GM06990 (cell line): ENCODE data around the gene RHCG.

Experiments
- DNase-seq: peaks from one replicate; pipeline ENCODE4 v3.0.0-alpha.2; 2011; ENCODE audit not compliant: insufficient read length; ENCODE audit errors: extremely low read depth
- H3K27me3 ChIP-seq: replicated peaks from 2 replicates; pipeline ENCODE4 v1.6.0; 2011; ENCODE audit warnings: low read length; ENCODE audit not compliant: control insufficient read depth, insufficient read depth
- H3K36me3 ChIP-seq: 2 replicates; pipeline ENCODE4 v1.5.1; 2011; ENCODE audit warnings: low read length; ENCODE audit not compliant: control insufficient read depth, insufficient read depth
- H3K4me3 ChIP-seq: replicated peaks from 2 replicates; pipeline ENCODE4 v1.5.1; 2011; ENCODE audit warnings: low read depth, mild to moderate bottlenecking, control low read depth, low read length
- TF ChIP-seq, protein P1 (sequence below): IDR thresholded peaks from 2 replicates; pipeline ENCODE4 v1.5.1; 2011; ENCODE audit warnings: low read length, control low read depth, mild to moderate bottlenecking, inconsistent platforms; ENCODE audit not compliant: insufficient read depth, poor library complexity, severe bottlenecking

RHCG gene

DNA sequence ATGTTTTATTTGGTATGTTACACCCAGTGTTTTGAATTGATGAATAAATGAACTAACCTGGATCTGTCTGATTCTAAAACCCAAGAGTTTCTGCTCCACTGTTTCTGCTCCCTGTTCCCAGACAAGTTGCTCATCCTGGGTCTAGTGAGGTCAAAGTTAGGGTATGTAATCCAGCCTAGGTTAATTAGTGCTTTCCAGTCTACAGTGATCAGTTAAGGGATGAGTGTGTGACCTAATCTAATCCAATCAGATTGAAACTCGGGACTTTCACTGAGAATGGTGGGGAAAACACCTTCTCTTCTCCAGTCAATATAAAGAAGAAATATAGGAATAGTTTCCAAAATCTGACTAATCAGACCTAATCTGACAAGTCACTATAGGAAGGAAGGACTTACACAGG, 27.8 kb upstream of the RHCG start:
- no peak for DNase-seq
- TF ChIP-seq, protein P1, sequence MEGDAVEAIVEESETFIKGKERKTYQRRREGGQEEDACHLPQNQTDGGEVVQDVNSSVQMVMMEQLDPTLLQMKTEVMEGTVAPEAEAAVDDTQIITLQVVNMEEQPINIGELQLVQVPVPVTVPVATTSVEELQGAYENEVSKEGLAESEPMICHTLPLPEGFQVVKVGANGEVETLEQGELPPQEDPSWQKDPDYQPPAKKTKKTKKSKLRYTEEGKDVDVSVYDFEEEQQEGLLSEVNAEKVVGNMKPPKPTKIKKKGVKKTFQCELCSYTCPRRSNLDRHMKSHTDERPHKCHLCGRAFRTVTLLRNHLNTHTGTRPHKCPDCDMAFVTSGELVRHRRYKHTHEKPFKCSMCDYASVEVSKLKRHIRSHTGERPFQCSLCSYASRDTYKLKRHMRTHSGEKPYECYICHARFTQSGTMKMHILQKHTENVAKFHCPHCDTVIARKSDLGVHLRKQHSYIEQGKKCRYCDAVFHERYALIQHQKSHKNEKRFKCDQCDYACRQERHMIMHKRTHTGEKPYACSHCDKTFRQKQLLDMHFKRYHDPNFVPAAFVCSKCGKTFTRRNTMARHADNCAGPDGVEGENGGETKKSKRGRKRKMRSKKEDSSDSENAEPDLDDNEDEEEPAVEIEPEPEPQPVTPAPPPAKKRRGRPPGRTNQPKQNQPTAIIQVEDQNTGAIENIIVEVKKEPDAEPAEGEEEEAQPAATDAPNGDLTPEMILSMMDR, result no peak
- Histone ChIP-seq H3K4me3 (no peak overlapping the region), H3K36me3 (no peaks in the 10 kb centered on the region), H3K27me3 (no peaks in the 10 kb centered on the region)

DNA sequence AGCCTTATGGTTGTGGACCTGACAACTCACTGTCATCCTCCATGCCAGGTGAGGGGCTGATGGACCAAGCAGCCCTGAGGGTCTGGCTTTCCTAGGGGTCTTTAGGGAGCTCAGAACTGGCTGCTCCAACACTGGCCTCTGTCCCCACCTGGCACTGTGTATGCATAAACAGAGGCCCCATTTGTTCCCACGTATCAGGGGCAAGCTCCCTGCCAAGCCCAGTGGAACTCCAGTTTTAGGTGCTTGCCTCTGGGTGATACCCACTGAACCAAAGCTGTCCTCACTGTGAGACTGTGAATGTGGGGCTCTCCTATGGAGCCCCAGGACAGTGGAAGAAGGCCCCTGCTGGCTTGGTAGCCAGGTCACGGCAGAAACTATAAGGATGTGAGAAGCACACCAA, 26.7 kb upstream of the RHCG start:
- no peak for DNase-seq
- H3K4me3 ChIP-seq, result no peak overlapping the region
- no peaks in the 10 kb centered on the region for H3K36me3 ChIP-seq
- TF ChIP-seq, protein P1, result no peak
- H3K27me3 ChIP-seq, result no peaks in the 10 kb centered on the region

DNA sequence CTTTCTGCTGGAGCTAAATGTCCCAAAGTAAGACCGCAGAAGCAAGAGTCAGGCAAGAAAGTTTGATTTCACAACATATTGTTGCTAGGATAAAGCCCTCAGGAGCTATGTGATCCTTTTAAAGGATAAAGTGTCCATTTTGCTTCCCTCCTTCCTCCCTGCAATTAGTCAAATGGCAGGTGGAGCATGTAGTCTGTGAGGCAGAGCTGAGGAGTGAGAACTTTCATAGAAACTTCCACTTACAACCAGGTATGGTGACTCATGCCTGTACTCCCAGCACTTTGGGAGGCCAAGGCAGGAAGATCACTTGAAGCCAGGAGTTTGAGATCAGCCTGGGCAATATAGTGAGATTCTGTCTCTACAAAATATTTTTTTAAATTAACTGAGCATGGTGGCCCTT, 25.2 kb upstream of the RHCG start:
- no peak for DNase-seq
- Histone ChIP-seq H3K36me3 (no peaks in the 10 kb centered on the region), H3K4me3 (no peak overlapping the region), H3K27me3 (no peaks in the 10 kb centered on the region)
- TF ChIP-seq, protein P1, result no peak

DNA sequence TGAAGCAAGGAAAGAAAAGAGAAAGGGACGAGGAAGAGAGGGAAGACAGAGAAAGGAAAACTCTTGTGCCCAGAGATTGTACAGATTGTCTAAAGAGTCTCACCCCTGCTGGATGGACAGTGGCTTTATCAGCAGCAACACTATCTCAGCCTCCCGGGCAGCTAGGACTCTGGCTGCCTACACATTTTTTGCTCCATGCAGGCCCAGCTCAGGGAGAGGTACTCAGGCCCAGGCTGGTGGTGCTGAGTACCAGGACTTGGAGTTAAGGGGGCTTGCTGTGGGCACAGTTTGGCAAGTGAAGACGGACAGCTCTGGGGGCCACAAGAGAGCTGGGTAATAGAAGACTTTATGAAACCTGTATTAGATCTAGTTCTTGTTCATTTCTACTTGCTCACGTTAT, 19.1 kb upstream of the RHCG start:
- TF ChIP-seq, protein P1, result no peak
- Histone ChIP-seq H3K36me3 (no peaks in the 10 kb centered on the region), H3K27me3 (no peaks in the 10 kb centered on the region; the same call in 1 of the 2 replicates), H3K4me3 (no peak overlapping the region)
- no peak for DNase-seq

DNA sequence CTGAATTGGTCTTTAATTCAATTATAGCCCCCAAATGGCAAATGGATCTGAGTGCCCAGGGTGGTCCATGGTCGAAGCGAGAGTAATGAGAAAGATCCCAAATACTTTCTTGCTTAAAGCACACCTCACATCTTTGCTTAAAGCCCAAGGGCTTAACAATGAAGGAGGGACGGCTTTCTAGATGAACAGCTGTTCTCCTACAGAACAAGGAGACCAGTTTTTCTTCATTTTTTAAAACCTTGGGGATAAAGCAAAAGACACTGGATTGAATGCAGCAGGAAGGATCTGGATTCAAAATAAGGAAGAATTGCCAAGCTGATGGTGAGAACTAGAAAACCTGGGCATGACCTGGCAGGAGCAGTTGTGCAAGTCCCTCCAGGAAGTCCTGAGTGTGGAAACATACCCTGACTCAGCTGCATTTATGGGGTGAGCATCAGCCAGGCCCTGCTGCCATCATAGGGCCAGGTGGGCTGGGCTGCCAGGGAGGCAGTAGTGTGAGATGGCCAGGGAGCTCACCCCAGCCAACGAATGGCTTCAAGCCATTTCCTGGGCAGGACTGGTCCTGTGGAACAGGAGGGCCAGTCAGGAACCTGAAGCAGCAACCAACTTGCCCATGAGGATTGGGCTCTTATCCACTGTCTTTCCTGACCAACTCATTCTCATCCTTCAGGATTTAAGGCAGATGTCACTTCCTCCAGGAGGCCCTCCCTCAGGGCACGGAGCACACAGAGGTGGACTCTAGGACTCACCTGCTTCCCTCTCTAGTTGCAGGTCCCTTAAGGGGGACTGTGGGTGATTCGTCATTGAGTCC, 18.4 kb upstream of the RHCG start:
- Histone ChIP-seq H3K4me3 (no peak overlapping the region), H3K27me3 (no peaks in the 10 kb centered on the region; the same call in 1 of the 2 replicates), H3K36me3 (no peaks in the 10 kb centered on the region)
- TF ChIP-seq, protein P1, result no peak
- no peak for DNase-seq
